Stimulated activated CD4-positive, alpha-beta T cell treated with anti-CD3 and anti-CD28 coated beads, TNF-alpha, amount 100 ng/mL, for 4 hours (primary cell): Measurements from ENCODE around the gene KRT71.

Experiments used
- DNase-seq, 3 experiments: peaks; one replicate each; pipeline ENCODE4 v3.0.0-alpha.2; 2020; ENCODE audit warnings: low read depth in 3 of 3

KRT71 gene

GRCh38 chr12:52497975-52498374 is 55.0 kb downstream of the KRT71 start:
- no peak for DNase-seq

GRCh38 chr12:52496590-52497071 is 56.3 kb downstream of the KRT71 start:
- no peak for DNase-seq

GRCh38 chr12:52496054-52496453 is 56.9 kb downstream of the KRT71 start:
- no peak for DNase-seq

- DNase-seq = no peak
These were observed 57.6 kb downstream of the KRT71 start for GRCh38 chr12:52495389-52495788.

GRCh38 chr12:52494518-52494917 is 58.4 kb downstream of the KRT71 start:
- no peak for DNase-seq

GRCh38 chr12:52494100-52494499 is 58.8 kb downstream of the KRT71 start:
- DNase-seq = no peak
